ENCODE measurements around the gene OAS3.

OAS3 gene

GRCh38 chr12:112930350-112930749 lies 7.9 kb upstream of the OAS3 start:
- H3K9me3 ChIP-seq (ENCODE audit: insufficient read depth, low read length, severe bottlenecking): no peaks in the 10 kb centered on the region
- no peaks in the 10 kb centered on the region for H3K4me1 ChIP-seq (ENCODE audit: insufficient read depth, low read length)
- no peaks in the 10 kb centered on the region for H3K79me2 ChIP-seq (ENCODE audit: insufficient read depth, low read length)
- H3K27me3 ChIP-seq (ENCODE audit: insufficient read depth, low read length, poor library complexity): no peaks in the 10 kb centered on the region
- no peak overlapping the region for H3K9ac ChIP-seq (ENCODE audit: low read depth, low read length)
- ATAC-seq (ENCODE audit: insufficient read depth, low read depth) (no peak), DNase-seq (no peak)
- TF ChIP-seq EZH2 (IDR thresholded peaks at IDR 0.05; ENCODE audit: borderline replicate concordance, low read depth, low read length, severe bottlenecking) (no peak), CTCF (IDR thresholded peaks at IDR 0.05; ENCODE audit: borderline replicate concordance, extremely low read depth, low read length, poor library complexity, severe bottlenecking) (no peak)
- no peak overlapping the region for H3K27ac ChIP-seq (ENCODE audit: low read length)
- H3K4me2 ChIP-seq (ENCODE audit: insufficient read depth, low read length): no peak overlapping the region
- H4K20me1 ChIP-seq (ENCODE audit: insufficient read depth, low read length): no peaks in the 10 kb centered on the region
- H3K36me3 ChIP-seq (ENCODE audit: insufficient read depth, low read length): no peaks in the 10 kb centered on the region
- no peak overlapping the region for H3K4me3 ChIP-seq (ENCODE audit: low read depth in 1 of 2, low read length in 2 of 2)
- H2AFZ ChIP-seq (ENCODE audit: low read depth, low read length): no peak overlapping the region

- ATAC-seq (ENCODE audit: insufficient read depth, low read depth): no peak
Measured at GRCh38 chr12:112932485-112933128, 5.7 kb upstream of the OAS3 start.

GRCh38 chr12:112933129-112933505 lies 5.2 kb upstream of the OAS3 start:
- H4K20me1 ChIP-seq (ENCODE audit: insufficient read depth, low read length): no peaks in the 10 kb centered on the region
- no peaks in the 10 kb centered on the region for H3K9me3 ChIP-seq (ENCODE audit: insufficient read depth, low read length, severe bottlenecking)
- no peaks in the 10 kb centered on the region for H3K36me3 ChIP-seq (ENCODE audit: insufficient read depth, low read length)
- ATAC-seq (ENCODE audit: insufficient read depth, low read depth) (no peak), DNase-seq (no peak)
- H3K4me1 ChIP-seq (ENCODE audit: insufficient read depth, low read length): peaks cover 5% of the 10 kb centered on the region
- TF ChIP-seq CTCF (IDR thresholded peaks at IDR 0.05; ENCODE audit: borderline replicate concordance, extremely low read depth, low read length, poor library complexity, severe bottlenecking) (no peak), EZH2 (IDR thresholded peaks at IDR 0.05; ENCODE audit: borderline replicate concordance, low read depth, low read length, severe bottlenecking) (no peak)
- no peaks in the 10 kb centered on the region for H3K27me3 ChIP-seq (ENCODE audit: insufficient read depth, low read length, poor library complexity)
- no peak overlapping the region for H2AFZ ChIP-seq (ENCODE audit: low read depth, low read length)
- no peak overlapping the region for H3K9ac ChIP-seq (ENCODE audit: low read depth, low read length)
- no peaks in the 10 kb centered on the region for H3K79me2 ChIP-seq (ENCODE audit: insufficient read depth, low read length)
- H3K4me2 ChIP-seq (ENCODE audit: insufficient read depth, low read length): no peak overlapping the region
- H3K4me3 ChIP-seq (ENCODE audit: low read depth in 1 of 2, low read length in 2 of 2): no peak overlapping the region
- no peak overlapping the region for H3K27ac ChIP-seq (ENCODE audit: low read length)

More at GRCh38 chr12:112932485-112933128, 5.7 kb upstream of the OAS3 start:
- Histone ChIP-seq H3K27ac (ENCODE audit: low read length) (no peak overlapping the region), H3K4me3 (ENCODE audit: low read depth in 1 of 2, low read length in 2 of 2) (no peak overlapping the region), H3K9me3 (ENCODE audit: insufficient read depth, low read length, severe bottlenecking) (no peaks in the 10 kb centered on the region), H2AFZ (ENCODE audit: low read depth, low read length) (no peak overlapping the region), H3K9ac (ENCODE audit: low read depth, low read length) (no peak overlapping the region), H3K79me2 (ENCODE audit: insufficient read depth, low read length) (no peaks in the 10 kb centered on the region), H4K20me1 (ENCODE audit: insufficient read depth, low read length) (no peaks in the 10 kb centered on the region), H3K27me3 (ENCODE audit: insufficient read depth, low read length, poor library complexity) (no peaks in the 10 kb centered on the region), H3K36me3 (ENCODE audit: insufficient read depth, low read length) (no peaks in the 10 kb centered on the region), H3K4me1 (ENCODE audit: insufficient read depth, low read length) (peaks cover under 1% of the 10 kb centered on the region; the same call in 1 of the 2 replicates), H3K4me2 (ENCODE audit: insufficient read depth, low read length) (no peak overlapping the region)
- DNase-seq: no peak
- TF ChIP-seq CTCF (IDR thresholded peaks at IDR 0.05; ENCODE audit: borderline replicate concordance, extremely low read depth, low read length, poor library complexity, severe bottlenecking) (no peak), EZH2 (IDR thresholded peaks at IDR 0.05; ENCODE audit: borderline replicate concordance, low read depth, low read length, severe bottlenecking) (no peak)

Measured in DND-41 (cell line).